ENCODE measurements around the gene KLHL17.

The KLHL17 gene

DNA sequence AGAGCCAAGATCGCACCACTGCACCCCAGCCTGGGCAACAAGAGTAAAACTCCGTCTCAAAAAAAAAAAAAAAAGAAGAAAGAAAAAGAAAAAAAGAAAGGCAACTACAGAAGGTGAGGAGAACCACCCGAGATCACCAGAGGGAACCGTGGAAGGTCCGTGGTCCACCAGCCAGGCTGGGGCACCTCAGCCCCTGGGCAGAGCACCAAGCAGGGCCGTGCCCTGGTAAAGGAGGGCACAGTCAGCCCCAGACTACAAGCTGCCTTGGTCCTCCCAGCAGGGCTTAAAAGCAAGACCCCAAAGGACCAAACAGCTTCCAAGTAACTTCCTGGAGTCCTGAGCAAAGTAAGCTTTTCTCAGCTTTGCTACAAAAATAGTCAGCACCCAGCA lies 45.5 kb upstream of the KLHL17 start:
- Histone ChIP-seq H3K4me3 (replicated peaks; ENCODE audit: insufficient read depth, low read length) (no peak overlapping the region), H3K27me3 (ENCODE audit: insufficient read depth, poor library complexity, severe bottlenecking) (no peaks in the 10 kb centered on the region), H3K27ac (replicated peaks) (no peak overlapping the region)
- DNase-seq (ENCODE audit: low read depth in 1 of 2, low spot score in 1 of 2), result no peak
- TF ChIP-seq POLR2AphosphoS5 (IDR thresholded peaks at IDR 0.05; ENCODE audit: low read depth) (no peak), GABPA (IDR thresholded peaks at IDR 0.05; ENCODE audit: low read depth) (no peak), SPI1 (IDR thresholded peaks at IDR 0.05; ENCODE audit: borderline replicate concordance, low read depth) (no peak)
- TF ChIP-seq, protein P1, sequence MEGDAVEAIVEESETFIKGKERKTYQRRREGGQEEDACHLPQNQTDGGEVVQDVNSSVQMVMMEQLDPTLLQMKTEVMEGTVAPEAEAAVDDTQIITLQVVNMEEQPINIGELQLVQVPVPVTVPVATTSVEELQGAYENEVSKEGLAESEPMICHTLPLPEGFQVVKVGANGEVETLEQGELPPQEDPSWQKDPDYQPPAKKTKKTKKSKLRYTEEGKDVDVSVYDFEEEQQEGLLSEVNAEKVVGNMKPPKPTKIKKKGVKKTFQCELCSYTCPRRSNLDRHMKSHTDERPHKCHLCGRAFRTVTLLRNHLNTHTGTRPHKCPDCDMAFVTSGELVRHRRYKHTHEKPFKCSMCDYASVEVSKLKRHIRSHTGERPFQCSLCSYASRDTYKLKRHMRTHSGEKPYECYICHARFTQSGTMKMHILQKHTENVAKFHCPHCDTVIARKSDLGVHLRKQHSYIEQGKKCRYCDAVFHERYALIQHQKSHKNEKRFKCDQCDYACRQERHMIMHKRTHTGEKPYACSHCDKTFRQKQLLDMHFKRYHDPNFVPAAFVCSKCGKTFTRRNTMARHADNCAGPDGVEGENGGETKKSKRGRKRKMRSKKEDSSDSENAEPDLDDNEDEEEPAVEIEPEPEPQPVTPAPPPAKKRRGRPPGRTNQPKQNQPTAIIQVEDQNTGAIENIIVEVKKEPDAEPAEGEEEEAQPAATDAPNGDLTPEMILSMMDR (IDR thresholded peaks at IDR 0.05; ENCODE audit: insufficient read depth, low read length), result no peak
- TF ChIP-seq, protein P2, sequence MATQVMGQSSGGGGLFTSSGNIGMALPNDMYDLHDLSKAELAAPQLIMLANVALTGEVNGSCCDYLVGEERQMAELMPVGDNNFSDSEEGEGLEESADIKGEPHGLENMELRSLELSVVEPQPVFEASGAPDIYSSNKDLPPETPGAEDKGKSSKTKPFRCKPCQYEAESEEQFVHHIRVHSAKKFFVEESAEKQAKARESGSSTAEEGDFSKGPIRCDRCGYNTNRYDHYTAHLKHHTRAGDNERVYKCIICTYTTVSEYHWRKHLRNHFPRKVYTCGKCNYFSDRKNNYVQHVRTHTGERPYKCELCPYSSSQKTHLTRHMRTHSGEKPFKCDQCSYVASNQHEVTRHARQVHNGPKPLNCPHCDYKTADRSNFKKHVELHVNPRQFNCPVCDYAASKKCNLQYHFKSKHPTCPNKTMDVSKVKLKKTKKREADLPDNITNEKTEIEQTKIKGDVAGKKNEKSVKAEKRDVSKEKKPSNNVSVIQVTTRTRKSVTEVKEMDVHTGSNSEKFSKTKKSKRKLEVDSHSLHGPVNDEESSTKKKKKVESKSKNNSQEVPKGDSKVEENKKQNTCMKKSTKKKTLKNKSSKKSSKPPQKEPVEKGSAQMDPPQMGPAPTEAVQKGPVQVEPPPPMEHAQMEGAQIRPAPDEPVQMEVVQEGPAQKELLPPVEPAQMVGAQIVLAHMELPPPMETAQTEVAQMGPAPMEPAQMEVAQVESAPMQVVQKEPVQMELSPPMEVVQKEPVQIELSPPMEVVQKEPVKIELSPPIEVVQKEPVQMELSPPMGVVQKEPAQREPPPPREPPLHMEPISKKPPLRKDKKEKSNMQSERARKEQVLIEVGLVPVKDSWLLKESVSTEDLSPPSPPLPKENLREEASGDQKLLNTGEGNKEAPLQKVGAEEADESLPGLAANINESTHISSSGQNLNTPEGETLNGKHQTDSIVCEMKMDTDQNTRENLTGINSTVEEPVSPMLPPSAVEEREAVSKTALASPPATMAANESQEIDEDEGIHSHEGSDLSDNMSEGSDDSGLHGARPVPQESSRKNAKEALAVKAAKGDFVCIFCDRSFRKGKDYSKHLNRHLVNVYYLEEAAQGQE (IDR thresholded peaks at IDR 0.05; ENCODE audit: insufficient replicate concordance, low read depth), result no peak

DNA sequence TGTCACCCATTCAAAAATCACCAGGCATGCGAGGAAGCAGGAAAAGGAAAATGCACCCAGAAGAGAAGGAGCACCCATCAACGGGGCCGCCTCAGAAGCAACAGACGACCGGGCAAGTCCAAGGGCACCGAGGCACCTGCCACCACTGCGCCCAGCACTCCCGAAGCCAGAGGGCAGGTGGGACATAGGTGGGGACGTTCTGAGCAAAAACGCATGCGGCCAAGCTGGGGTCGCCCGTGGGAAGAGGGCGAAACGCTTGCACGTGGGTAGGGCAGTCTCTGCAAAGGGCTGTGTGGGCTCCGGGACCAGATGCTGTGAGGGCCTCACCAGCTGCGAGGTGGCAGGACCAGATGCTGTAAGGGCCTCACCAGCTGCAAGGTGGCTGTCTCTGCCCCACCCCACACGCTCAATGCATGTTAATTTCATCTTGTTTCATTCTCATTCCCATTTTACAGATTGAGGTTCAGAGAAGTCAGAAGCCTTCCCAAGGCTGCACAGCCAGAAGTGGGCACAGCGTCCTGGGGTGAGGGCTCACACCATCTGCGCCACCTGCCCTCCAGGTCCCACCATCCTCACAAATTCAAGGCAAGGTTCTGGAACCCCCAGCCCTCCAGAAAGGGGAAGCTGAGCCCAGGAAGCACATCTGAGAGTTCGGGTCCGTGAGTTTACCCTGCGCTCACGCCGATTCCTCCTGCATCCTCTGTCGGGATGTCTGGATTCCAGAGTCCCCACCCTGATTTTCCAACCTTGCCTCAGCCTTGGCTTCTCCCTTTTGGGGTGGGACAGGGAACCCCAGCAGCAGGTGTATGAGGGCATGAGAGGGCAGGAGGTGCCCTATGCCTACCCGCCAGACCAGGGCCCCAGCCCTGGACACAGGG lies 44.9 kb upstream of the KLHL17 start:
- Histone ChIP-seq H3K27ac (replicated peaks) (no peak overlapping the region), H3K27me3 (ENCODE audit: insufficient read depth, poor library complexity, severe bottlenecking) (no peaks in the 10 kb centered on the region), H3K4me3 (replicated peaks; ENCODE audit: insufficient read depth, low read length) (no peak overlapping the region)
- DNase-seq (ENCODE audit: low read depth in 1 of 2, low spot score in 1 of 2), result no peak
- TF ChIP-seq POLR2AphosphoS5 (IDR thresholded peaks at IDR 0.05; ENCODE audit: low read depth) (0 out of 2 replicates have a peak, but pooled peaks have one; percentile 16), SPI1 (IDR thresholded peaks at IDR 0.05; ENCODE audit: borderline replicate concordance, low read depth) (no peak), GABPA (IDR thresholded peaks at IDR 0.05; ENCODE audit: low read depth) (no peak)
- TF ChIP-seq, protein P1 (IDR thresholded peaks at IDR 0.05; ENCODE audit: insufficient read depth, low read length), result no peak
- TF ChIP-seq, protein P2 (IDR thresholded peaks at IDR 0.05; ENCODE audit: insufficient replicate concordance, low read depth), result no peak

DNA sequence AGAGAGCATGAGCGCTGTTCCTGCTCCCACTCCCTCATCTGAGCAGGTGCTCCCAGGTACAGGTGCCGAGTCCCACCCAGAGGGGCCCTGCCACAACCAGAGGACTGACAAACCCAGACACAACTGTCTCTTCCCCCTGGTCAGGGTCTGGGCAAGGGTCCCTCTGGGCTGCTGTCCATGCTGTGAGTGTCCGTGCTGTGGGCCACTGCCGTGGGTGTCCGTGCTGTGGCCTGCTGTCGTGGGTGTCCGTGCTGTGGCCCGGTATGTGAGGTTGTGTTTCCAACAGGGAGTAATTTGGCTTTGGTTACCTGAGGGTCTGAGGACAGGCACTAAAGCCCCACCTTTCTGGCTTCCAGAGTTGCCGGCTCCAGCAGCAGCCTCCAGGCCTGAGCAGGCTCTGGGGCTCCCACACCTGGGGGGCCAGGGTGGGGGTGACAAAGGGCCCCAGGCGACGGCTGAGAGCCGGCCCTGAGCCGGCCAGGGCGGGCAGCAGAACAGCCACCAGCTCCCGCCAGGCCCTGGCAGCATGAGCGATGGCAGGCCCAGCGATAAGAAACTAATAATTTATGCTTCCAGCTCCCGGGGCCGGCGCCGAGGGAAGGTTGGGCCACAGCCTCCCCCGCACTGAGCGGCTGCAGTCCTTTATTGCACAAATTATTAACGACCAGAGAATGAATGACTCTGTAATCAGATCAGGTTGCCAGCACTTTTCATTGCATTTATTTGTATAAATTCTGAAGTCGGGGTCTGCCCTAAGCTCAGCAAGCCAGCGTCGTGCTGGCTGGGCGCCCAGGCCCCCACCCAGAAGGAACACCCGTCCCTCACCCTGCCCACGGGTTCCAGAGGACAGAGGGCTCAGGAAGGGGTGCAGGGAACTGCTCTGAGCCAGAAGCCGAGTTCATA lies 44.0 kb upstream of the KLHL17 start:
- no peak for TF ChIP-seq SPI1 (IDR thresholded peaks at IDR 0.05; ENCODE audit: borderline replicate concordance, low read depth)
- TF ChIP-seq POLR2AphosphoS5 (IDR thresholded peaks at IDR 0.05; ENCODE audit: low read depth), result no peak
- TF ChIP-seq, protein P2 (IDR thresholded peaks at IDR 0.05; ENCODE audit: insufficient replicate concordance, low read depth), result no peak
- no peak for TF ChIP-seq GABPA (IDR thresholded peaks at IDR 0.05; ENCODE audit: low read depth)
- TF ChIP-seq, protein P1 (IDR thresholded peaks at IDR 0.05; ENCODE audit: insufficient read depth, low read length), result no peak
- DNase-seq (ENCODE audit: low read depth in 1 of 2, low spot score in 1 of 2), result no peak
- Histone ChIP-seq H3K4me3 (replicated peaks; ENCODE audit: insufficient read depth, low read length) (no peak overlapping the region), H3K27ac (replicated peaks) (no peak overlapping the region), H3K27me3 (ENCODE audit: insufficient read depth, poor library complexity, severe bottlenecking) (no peaks in the 10 kb centered on the region)

Measured in HL-60 (cell line).